ENCODE results near the gene TDRD10.
A peak's percentile ranks its signal among the peaks of the same experiment; 100 is the strongest.

The TDRD10 gene

DNA sequence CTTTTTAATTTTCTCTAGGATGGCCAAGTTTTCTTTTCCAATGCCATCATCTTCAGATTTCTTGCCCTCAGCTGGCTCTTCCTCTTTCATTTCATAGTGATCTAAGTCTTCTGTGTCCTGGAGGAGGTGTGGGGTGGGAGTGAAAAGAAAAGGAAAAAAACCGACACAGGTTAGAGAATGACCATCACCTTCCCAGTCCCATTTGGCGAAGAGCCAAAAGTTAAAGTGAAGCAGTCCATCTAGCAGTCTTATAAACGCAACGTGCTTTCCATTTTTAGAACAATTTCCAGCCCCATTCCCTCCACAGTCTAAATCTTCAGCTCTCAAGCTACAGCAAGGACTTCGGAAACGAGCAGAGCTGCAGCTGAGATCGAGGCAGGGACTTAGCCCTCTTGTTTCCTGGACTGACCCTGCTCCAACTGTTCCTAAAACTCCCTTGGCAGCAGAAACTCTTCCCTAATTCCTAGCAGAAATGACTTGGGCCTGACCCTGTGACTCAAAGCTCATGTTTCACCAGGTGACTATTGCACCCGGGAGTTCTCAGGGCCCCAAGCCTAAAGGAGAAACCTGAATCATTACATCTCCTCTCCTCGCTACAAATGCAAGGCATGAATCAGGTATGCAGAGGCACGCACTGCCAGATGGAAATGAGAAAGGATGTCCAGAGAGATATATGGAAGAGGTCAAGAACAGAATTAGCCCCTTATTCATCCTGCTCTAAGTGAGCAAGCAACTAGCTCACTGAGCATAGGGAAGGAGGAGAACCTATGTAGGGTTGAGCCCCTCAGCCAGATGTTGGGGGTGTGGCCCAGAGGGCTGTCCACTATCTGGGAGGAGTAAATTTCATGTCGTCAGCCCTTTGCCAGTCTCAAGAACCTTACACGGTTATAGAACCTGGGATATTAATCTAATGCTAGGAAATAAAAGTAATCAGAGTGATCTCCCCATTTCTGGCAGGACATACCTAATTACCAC, 51.3 kb downstream of the TDRD10 start:
- DNase-seq: no peak

DNA sequence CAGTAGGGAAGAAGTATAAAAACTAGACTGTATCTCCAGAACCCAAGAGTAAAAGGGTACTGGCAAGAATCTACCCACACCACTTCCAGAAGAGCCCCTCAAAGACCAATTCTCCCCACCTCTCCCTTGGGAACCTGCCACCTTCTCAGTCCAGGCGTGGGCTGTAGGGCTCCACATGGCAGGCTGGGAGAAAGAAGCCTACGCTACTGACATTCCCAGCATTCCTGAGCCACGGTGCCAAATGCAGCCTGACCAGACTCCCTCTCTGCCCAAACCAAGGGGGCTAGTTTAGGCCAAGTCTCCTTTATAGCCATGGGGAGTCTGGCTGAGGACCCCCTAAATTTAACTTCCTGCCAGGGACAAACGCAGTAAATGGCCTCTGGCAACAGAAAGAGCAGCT, 54.4 kb downstream of the TDRD10 start:
- DNase-seq: no peak

DNA sequence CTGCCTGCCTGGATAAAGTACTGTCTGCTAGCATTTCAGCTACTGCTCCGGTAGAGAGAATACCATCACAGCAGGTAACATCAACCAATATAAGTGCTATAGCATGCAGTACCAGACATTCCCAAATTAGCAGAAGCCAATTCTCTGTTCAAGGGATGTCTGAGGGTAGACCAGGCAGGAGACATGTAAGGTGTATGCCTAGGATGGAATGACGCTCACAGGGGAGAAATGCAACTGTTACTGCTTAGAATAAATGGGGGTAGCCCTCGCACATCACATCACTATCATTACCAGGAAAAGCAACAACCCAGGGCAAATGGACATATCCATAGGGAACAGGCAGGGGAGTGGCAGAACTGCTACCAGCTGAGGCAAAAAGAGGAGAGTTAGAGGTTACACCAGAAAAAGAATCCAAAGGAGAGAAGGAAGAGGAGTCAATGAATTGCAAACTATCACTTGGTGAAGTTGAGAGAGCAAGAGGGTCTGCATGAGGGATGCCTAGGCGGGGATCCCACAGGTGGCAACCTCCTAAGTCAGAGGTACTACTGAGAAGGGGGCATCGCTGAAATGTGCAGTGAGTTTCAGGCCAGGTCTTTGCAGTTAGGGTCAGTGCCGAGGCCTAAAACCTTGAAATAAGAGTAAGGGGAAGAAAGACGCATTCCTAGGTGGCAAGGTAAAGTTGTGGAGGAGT, 55.4 kb downstream of the TDRD10 start:
- DNase-seq: no peak

DNA sequence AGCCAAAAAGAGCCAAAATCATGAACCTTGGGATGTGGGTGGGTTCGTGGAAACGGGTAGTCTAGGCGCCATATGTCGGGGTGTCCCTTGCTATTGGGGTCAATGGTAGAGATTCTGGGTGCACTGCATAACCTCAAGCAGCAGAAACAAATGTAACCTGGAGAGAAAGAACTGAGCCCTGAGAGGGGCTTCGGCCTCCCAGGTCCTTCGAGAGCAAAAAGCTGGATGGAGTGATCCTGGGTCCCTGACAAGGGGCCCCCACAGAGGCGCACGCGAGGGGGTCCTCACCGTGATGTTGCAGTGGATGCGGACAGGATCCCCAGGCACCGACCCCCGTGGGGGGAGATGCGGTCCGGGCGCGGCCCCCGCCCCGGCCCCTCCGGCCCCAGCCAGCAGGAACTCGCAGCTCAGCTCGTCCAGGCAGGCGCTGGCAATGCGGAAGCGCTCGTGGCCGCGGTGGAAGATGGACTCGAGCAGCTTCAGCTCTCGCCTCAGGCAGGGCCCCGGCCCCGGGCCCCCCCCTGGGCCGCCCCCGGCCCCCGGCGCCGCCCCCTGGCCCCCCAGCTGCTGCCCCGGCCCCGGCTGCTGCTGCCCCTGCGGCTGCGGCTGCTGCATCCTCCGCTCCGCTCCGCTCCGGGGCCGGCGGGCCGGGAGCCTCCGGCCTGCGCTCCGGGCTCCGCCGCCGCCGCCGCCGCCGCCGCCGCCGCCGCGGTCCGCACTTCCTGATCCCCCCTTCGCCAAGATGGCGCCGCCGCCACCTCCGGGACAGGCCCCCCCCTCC, 56.1 kb downstream of the TDRD10 start, which contains the start of gene UBE2Q1:
Gene UBE2Q1, minus strand, starts transcription at position 724 of the 781 bp plus-strand sequence. Its CDS starts 109 bp downstream, at position 615.
- no peak for DNase-seq

DNA sequence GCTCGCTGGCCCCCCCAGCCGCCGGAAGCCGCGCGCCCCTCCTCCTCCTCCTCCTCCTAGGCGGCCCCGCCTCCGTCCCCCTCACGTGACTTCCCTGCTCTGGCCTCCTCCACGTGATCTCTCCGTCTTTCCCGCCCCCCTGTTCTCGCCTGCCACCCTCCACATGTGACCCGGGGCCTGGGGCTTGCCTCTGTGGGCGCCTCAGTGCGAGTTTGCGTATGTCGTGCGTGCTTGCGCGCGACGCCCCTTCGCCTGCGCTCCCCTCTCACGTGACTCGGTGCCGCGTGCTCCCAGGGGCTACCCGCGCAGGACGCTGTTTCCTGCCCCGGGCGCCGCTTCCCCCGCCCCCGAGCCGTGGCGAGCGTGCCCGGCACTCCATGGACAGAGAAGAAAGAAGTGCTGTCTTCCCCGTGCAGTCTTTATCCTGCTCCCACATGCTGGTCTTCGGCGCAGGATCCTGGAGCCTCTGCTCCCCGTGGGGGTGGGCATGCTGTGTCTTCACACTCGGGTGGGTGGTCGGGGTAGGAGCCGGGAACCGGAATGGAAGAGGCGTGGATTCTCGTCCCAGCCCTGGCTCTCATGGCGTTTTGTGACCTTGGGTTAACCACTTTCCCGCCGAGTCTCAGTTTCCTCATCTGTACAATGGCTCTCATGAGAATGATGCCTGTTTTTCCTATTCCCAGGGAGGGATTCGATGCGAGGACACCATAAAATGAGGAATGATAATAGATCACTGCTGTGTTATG, 56.9 kb downstream of the TDRD10 start:
- DNase-seq: peak; percentile 99

DNA sequence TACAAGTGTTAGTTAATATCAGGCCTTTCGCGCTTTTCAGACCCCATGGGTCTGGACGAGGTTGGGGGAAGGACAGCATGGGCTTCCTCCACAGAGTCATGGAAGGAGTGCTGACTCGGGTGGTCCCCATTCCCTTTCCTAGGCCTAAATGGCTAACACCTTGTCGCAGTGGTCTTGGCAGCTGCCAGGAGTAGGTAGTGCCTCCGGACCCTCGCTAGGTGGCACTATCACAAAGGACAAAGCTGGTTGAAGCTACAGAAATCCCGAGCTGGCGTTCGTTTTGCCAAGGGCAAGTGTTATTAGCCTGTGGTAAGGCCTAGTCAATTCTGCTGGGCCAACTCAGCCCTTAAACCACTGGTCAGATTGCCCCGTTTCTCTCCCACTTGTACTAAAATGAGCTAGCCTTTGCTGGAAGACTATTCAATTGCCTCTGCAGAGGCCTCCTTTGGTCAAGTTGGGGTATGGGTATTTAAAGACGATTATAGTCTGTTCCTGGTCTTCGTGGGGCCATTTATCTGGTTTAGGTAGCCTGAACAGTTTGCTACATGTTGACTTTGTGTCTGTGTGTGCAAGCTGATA, 57.5 kb downstream of the TDRD10 start:
- peak; percentile 95 for DNase-seq

DNA sequence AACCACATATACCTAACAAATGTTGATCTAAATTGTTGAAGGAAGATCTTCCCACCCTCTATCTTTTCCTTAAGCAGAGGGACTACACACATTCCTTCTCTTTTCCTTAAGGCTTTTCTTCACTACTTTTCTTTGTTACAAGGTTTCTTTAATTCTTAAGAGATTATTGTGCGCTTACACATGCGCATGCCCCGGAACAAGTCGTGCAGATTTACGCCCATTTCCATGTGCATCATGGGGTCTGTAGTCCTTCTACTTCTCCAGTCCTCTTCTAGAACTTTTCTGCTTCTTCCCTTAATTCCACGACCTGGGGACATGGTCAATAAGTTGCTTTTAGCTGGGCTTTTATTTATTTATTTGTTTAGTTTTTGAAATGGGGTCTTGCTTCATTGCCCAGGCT, 63.9 kb downstream of the TDRD10 start:
- no peak for DNase-seq

DNA sequence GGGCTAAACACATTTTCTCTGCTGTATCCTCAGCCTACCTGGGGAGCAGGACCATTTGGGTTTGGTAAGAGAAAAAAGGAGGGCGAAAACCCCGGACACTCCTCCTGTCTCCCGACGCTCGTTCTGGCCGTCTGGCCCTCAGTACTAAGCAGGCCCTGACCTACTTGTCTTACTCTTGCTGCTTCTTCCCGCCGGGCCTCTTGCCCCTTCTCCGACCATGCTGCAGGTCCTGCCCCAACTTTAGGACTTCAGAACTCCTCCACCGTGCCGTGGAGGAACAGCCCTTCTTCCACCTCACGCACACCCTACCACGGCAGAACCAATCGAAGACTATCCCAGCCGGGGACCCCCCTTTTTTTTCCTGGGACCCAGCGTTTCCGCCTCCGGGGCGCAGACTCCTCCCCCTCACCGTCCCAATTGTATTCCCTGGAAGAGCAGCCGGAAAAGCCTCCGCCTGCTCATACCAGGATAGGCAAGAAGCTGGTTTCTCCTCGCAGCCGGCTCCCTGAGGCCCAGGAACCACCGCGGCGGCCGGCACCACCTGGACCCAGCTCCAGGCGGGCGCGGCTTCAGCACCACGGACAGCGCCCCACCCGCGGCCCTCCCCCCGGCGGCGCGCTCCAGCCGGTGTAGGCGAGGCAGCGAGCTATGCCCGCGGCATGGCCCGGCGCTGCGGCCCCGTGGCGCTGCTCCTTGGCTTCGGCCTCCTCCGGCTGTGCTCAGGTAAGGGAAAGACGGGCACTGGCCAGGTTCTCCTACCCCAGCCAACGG, 65.6 kb downstream of the TDRD10 start, which contains the start of gene CHRNB2:
Gene CHRNB2, plus strand, starts transcription at position 393 of the 771 bp plus-strand sequence. Its CDS starts 267 bp downstream, at position 660.
- DNase-seq: peak; percentile 78

DNA sequence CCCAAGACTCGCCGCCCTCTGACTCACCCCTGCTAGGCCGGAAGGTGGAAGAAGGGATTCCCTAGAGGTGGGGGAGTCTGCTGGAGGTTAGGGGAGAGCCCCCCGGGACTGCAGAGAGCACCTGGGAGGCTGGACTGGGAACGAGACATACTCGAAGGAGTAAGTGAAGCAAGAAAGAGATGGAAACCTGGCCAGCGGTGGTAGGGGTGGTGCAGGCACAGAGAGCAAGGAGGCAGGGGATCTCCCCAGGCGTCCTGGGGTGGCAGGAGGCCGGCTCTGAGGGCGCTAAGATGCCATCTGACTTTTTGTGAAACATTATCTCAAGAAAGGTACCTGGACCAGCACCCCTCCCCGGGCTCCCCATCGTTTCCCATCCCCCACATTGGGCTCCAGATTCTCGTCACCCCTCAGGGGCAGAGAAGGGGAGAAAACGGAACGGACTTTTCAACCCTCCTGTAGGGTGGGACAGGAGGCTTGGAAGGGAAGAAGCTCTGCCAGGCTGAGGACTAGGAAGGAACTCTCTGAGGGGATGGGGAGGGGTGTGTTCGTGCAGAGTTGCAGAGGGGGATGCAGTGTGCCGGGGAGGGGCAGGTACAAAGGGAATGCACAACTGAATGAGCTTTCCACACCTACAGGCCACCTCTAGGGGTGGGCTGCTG, 66.3 kb downstream of the TDRD10 start:
- no peak for DNase-seq

DNA sequence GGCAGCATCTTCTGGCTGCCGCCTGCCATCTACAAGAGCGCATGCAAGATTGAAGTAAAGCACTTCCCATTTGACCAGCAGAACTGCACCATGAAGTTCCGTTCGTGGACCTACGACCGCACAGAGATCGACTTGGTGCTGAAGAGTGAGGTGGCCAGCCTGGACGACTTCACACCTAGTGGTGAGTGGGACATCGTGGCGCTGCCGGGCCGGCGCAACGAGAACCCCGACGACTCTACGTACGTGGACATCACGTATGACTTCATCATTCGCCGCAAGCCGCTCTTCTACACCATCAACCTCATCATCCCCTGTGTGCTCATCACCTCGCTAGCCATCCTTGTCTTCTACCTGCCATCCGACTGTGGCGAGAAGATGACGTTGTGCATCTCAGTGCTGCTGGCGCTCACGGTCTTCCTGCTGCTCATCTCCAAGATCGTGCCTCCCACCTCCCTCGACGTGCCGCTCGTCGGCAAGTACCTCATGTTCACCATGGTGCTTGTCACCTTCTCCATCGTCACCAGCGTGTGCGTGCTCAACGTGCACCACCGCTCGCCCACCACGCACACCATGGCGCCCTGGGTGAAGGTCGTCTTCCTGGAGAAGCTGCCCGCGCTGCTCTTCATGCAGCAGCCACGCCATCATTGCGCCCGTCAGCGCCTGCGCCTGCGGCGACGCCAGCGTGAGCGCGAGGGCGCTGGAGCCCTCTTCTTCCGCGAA, 69.4 kb downstream of the TDRD10 start:
- no peak for DNase-seq

DNA sequence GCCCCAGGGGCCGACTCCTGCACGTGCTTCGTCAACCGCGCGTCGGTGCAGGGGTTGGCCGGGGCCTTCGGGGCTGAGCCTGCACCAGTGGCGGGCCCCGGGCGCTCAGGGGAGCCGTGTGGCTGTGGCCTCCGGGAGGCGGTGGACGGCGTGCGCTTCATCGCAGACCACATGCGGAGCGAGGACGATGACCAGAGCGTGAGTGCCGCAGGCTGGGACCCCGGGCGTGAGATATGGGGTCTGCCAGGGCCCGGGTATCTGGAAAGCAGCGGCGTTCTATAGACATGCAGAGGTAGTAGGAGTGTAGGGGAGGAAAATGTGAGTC, 69.9 kb downstream of the TDRD10 start:
- no peak for DNase-seq

DNA sequence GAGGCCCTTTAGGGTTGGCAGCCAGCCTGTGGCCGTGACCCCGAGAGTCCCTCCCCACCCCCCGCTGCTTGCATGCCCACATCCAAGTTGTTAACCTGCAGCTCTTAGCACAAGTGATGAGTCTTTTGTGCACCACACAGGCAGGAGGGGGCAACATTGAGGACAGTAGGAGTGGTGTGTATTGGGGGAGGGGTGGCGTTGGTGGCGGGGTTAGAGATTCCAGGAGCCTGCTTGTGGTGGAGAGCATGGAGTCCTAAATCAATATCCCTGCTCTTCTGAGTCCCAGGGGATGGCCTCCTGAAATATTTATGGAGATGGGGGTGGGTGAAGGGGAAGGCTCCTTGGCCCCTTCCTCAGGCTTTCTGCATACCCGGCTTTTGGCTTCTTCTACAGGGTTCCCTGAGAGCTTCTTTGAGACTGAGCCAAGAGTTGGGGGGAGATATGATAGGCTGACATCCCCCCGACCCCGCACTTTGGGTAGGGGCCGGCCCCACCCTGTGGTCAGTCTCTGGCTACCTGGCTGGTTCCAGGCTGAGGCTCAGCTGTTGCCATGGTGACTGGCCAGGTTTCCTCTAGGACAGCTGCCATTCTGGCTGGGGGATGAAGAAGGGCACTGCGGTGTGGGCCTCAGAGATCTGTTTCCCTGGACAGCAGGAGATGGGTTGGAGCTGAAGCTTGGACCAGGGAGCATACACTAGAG, 70.6 kb downstream of the TDRD10 start:
- DNase-seq: no peak

DNA sequence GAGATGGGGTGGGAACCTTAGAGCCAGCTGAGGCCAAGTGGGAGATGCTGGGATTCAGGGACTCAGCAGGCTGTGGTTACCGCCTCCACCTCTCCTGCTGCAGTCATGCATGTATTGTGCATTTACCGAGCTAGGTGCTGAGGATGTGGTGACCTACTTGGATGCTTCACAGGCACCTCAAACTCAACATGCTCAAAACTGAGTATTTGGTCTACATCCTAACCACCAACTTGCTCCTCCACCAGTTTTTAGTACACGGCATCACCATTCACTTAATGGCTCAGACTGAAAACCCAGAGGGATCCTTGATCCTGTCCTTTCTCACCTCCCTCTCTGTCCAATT, 71.1 kb downstream of the TDRD10 start:
- no peak for DNase-seq

DNA sequence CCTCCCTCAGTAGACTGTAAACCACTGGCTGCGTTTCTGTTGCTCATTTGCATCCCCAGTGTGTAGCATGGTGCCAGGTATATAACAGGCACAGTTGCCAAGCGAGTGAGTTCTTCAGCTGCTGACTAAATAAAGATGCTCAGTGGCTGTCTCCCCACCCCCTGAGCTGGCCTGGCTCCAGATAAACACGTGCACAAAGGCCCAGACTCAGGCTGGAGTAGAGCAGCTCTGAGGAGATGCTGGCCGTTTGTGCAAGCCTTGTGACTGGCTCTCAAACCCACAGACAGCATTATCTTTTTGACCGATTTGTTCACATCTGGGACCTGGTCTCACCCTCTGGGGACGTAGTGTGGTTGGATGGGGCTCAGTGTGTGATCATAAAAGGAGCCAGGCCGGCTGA, 72.7 kb downstream of the TDRD10 start:
- peak; percentile 79 for DNase-seq

DNA sequence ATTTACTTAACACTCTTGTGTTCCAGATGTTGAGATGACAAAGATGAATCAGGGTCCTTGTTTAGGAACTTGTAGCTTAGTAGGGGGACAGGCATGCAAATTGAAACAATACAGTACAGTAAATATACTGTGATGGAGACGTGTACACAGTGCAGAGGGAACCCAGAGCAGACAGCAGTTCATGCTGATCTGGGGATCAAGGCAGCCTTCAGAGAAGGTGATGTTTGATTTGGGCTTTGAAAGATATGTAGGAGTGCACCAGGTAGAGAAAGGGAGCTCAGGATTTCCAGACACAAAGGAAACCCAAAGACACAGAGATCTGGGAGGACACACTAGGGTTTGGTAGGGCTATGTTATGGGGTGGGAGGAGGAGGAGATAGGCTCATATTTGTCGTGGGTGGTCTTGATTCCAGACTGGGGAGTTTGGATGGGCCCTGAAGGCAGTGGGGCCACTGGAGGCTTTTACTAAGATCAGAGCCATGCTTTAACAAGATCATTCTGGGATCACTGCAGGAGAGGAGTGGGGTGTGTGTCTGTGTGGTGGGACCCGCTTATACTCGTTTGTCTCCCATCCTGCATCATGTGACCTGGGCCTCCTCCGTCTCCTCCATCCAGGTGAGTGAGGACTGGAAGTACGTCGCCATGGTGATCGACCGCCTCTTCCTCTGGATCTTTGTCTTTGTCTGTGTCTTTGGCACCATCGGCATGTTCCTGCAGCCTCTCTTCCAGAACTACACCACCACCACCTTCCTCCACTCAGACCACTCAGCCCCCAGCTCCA, 73.3 kb downstream of the TDRD10 start:
- DNase-seq: no peak

DNA sequence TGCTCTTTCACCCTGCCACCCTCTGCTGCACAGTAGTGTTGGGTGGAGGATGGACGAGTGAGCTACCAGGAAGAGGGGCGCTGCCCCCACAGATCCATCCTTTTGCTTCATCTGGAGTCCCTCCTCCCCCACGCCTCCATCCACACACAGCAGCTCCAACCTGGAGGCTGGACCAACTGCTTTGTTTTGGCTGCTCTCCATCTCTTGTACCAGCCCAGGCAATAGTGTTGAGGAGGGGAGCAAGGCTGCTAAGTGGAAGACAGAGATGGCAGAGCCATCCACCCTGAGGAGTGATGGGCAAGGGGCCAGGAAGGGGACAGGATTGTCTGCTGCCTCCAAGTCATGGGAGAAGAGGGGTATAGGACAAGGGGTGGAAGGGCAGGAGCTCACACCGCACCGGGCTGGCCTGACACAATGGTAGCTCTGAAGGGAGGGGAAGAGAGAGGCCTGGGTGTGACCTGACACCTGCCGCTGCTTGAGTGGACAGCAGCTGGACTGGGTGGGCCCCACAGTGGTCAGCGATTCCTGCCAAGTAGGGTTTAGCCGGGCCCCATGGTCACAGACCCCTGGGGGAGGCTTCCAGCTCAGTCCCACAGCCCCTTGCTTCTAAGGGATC, 74.0 kb downstream of the TDRD10 start:
- no peak for DNase-seq

DNA sequence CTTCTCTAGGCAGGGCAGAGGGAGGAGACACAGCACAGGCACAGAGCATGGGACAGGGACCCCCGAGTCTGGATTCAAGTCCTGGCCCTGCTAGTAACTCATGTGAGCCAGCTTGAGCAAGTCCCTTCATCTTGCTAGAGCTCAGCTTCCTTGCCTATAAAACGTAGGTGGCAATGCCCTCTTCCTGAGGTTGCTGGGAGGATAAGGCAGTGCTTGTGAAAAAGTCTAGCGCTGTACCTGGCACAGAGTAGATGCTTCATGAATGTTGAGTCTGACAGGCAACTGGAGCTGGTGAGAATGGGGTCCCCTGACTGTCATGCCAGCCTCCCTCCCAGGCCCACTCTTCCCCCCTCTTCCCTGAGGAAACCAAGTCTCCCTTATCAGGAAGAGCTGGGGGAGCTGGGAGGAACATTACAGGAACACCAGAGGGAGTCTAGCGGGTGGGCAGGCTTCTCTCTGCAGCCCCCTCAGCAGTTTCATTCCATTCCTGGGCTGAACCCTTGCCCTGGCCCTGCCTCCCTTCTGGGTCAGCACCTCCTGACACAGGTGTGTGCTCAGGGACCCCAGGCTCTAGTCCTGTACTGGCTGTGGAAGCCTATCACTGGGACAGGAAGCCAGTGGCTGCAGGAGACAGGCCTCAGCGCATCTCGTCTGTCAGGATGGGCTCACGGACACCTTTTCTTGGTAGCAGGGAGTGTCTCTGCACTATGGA, 75.5 kb downstream of the TDRD10 start:
- DNase-seq: no peak

DNA sequence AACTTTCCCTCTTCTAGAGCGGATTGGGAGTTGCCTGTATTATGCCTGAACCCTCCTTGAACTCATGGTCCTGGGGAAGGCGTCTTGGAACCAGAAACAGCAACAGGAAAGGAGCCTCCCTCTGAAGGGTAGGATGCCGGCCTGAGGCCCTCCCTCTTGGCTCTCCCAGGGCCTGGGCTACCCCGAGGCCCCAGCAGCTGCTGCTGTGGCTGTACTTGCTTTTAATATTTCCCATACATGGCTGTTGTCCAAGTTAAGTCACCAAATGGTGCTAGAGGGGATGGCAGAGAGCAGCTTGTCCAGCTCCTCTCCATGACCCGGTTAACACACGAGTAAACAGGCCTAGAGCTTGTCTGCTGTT, 76.0 kb downstream of the TDRD10 start:
- DNase-seq: no peak
